DND-41 (cell line): ENCODE measurements around the gene CCDC154.

Source experiments
- ATAC-seq: fragments of 200-7000 bp; cut with Tn5 transposase; 3 replicates; pipeline ENCODE4 v1.9.1; 2021; ENCODE audit warnings: low read depth; ENCODE audit not compliant: insufficient read depth
- DNase-seq: peaks from one replicate; pipeline ENCODE4 v3.0.0-alpha.2; 2020
- H2AFZ ChIP-seq: 2 replicates; pipeline ENCODE4 v1.6.0; 2012; ENCODE audit warnings: low read depth, low read length
- H3K27ac ChIP-seq: 2 replicates; pipeline ENCODE4 v1.5.1; 2012; ENCODE audit warnings: low read length, inconsistent platforms
- H3K27me3 ChIP-seq: fragments of 200-600 bp; sonication (generic); 2 replicates; pipeline ENCODE4 v1.6.0; 2012; ENCODE audit warnings: low read length, mild to moderate bottlenecking, inconsistent platforms; ENCODE audit not compliant: insufficient read depth, poor library complexity
- H3K36me3 ChIP-seq: 2 replicates; pipeline ENCODE4 v1.5.1; 2012; ENCODE audit warnings: low read length, inconsistent platforms; ENCODE audit not compliant: insufficient read depth
- H3K4me1 ChIP-seq: 2 replicates; pipeline ENCODE4 v1.5.1; 2012; ENCODE audit warnings: mild to moderate bottlenecking, low read length; ENCODE audit not compliant: insufficient read depth
- H3K4me2 ChIP-seq: 2 replicates; pipeline ENCODE4 v1.6.0; 2012; ENCODE audit warnings: mild to moderate bottlenecking, moderate library complexity, low read length, inconsistent platforms; ENCODE audit not compliant: insufficient read depth
- H3K4me3 ChIP-seq, 2 experiments: fragments of 200-600 bp in 1 of 2; shearing (Covaris generic) in 1 of 2; 2 replicates each; pipeline ENCODE4 v1.5.1; 2012 to 2016; ENCODE audit warnings: inconsistent platforms in 2 of 2, low read length in 2 of 2, mild to moderate bottlenecking in 2 of 2, low read depth in 1 of 2, moderate library complexity in 1 of 2
- H3K79me2 ChIP-seq: 2 replicates; pipeline ENCODE4 v1.6.0; 2012; ENCODE audit warnings: low read length, inconsistent platforms; ENCODE audit not compliant: insufficient read depth
- H3K9ac ChIP-seq: 2 replicates; pipeline ENCODE4 v1.6.0; 2012; ENCODE audit warnings: low read depth, mild to moderate bottlenecking, inconsistent platforms, low read length, moderate library complexity
- H3K9me3 ChIP-seq: 2 replicates; pipeline ENCODE4 v1.5.1; 2012; ENCODE audit warnings: low read length, moderate library complexity, mild to moderate bottlenecking, inconsistent platforms; ENCODE audit not compliant: insufficient read depth, severe bottlenecking
- H4K20me1 ChIP-seq: 2 replicates; pipeline ENCODE4 v1.6.0; 2012; ENCODE audit warnings: low read length; ENCODE audit not compliant: insufficient read depth
- EZH2 ChIP-seq: IDR thresholded peaks from 3 replicates; pipeline ENCODE4 v1.6.1; 2012; ENCODE audit warnings: borderline replicate concordance, low read depth, mild to moderate bottlenecking, moderate library complexity, low read length, inconsistent platforms; ENCODE audit not compliant: severe bottlenecking
- TF ChIP-seq, protein P1 (sequence below): IDR thresholded peaks from 2 replicates; pipeline ENCODE4 v1.5.1; 2012; ENCODE audit warnings: borderline replicate concordance, low read length, moderate library complexity, mild to moderate bottlenecking; ENCODE audit not compliant: poor library complexity, severe bottlenecking; ENCODE audit errors: extremely low read depth

Gene CCDC154

DNA sequence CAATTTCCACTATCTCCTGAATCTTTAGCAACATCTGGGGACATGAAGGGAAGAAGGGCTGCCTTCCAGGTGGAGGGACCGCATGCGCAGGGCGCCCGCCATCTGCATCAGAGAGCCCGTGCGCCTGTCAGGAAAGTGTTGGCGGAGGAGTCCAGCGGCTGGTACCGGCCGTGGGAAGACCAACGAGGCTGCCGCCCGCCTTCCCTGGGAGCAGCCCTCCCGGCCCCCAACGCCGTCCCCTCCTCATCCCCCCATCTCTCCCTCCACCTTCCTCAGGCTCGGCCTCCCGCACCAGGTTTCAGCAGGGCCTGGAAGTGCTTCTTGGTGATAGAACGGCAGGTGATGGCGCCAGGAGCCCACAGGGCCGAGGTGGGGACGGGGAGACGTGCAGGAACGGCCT lies 21.7 kb upstream of the CCDC154 start:
- no peak overlapping the region for H2AFZ ChIP-seq

GRCh38 chr16:1465567-1465915 lies 21.2 kb upstream of the CCDC154 start:
- H3K27ac ChIP-seq: no peak overlapping the region
- TF ChIP-seq, protein P1, sequence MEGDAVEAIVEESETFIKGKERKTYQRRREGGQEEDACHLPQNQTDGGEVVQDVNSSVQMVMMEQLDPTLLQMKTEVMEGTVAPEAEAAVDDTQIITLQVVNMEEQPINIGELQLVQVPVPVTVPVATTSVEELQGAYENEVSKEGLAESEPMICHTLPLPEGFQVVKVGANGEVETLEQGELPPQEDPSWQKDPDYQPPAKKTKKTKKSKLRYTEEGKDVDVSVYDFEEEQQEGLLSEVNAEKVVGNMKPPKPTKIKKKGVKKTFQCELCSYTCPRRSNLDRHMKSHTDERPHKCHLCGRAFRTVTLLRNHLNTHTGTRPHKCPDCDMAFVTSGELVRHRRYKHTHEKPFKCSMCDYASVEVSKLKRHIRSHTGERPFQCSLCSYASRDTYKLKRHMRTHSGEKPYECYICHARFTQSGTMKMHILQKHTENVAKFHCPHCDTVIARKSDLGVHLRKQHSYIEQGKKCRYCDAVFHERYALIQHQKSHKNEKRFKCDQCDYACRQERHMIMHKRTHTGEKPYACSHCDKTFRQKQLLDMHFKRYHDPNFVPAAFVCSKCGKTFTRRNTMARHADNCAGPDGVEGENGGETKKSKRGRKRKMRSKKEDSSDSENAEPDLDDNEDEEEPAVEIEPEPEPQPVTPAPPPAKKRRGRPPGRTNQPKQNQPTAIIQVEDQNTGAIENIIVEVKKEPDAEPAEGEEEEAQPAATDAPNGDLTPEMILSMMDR: no peak
- TF ChIP-seq EZH2: no peak
- no peak overlapping the region for H3K4me2 ChIP-seq
- H2AFZ ChIP-seq: no peak overlapping the region
- H3K27me3 ChIP-seq: no peaks in the 10 kb centered on the region
- DNase-seq: no peak
- no peak for ATAC-seq
- peaks cover 63% of the 10 kb centered on the region for H3K79me2 ChIP-seq
- no peaks in the 10 kb centered on the region for H3K4me1 ChIP-seq
- H3K9ac ChIP-seq: no peak overlapping the region
- H3K36me3 ChIP-seq: peaks cover 31% of the 10 kb centered on the region
- no peaks in the 10 kb centered on the region for H3K9me3 ChIP-seq
- H3K4me3 ChIP-seq: no peak overlapping the region
- peaks cover 49% of the 10 kb centered on the region for H4K20me1 ChIP-seq

More for the DNA sequence above, 21.7 kb upstream of the CCDC154 start:
- no peak for TF ChIP-seq EZH2
- TF ChIP-seq, protein P1: no peak
- Histone ChIP-seq H3K4me3 (no peak overlapping the region), H3K36me3 (peaks cover 26% of the 10 kb centered on the region), H3K4me2 (no peak overlapping the region), H3K9ac (no peak overlapping the region), H3K9me3 (no peaks in the 10 kb centered on the region), H3K79me2 (peaks cover 68% of the 10 kb centered on the region), H3K27ac (no peak overlapping the region), H3K27me3 (no peaks in the 10 kb centered on the region), H3K4me1 (0 out of 2 replicates have a peak, but pooled peaks cover 3% of the 10 kb centered on the region), H4K20me1 (peaks cover 53% of the 10 kb centered on the region)
- DNase-seq (no peak), ATAC-seq (no peak)

- H3K9me3 ChIP-seq: no peaks in the 10 kb centered on the region
- no peak overlapping the region for H3K27ac ChIP-seq
- H3K4me2 ChIP-seq: no peak overlapping the region
- H3K36me3 ChIP-seq: peaks cover 37% of the 10 kb centered on the region
- no peak overlapping the region for H2AFZ ChIP-seq
- H3K27me3 ChIP-seq: no peaks in the 10 kb centered on the region
- no peak overlapping the region for H3K4me3 ChIP-seq
- no peak overlapping the region for H3K9ac ChIP-seq
- ATAC-seq: no peak
- H3K4me1 ChIP-seq: no peaks in the 10 kb centered on the region
- DNase-seq: no peak
- H3K79me2 ChIP-seq: peaks cover 58% of the 10 kb centered on the region
- H4K20me1 ChIP-seq: peaks cover 48% of the 10 kb centered on the region
- TF ChIP-seq, protein P1: no peak
- TF ChIP-seq EZH2: no peak
Measured at GRCh38 chr16:1464894-1465566, 20.7 kb upstream of the CCDC154 start.
